IMR-90 (cell line): ENCODE results near the gene YPEL1. TPM values are rescaled to one million over a fixed set of nuclear protein-coding genes. Genes with fewer than 3 reads are reported as not detected.

Source experiments
- ATAC-seq: fragments of 200-7000 bp; cut with Tn5 transposase; 2 replicates; pipeline ENCODE4 v1.9.1; 2020; ENCODE audit warnings: low read depth, mild to moderate bottlenecking, moderate library complexity
- BruUV-seq: library from RNA; stranded (reverse); fragments of 400-500 nt; replicated peaks from 2 replicates; lab custom pipeline; 2021; lab: Mats Ljungman, UMichigan
- CTCF ChIA-PET: fragments of 300-600 bp; formaldehyde crosslinking; extraction: SDS; loops from one replicate; lab custom pipeline; 2021; ENCODE audit warnings: antibody characterized with exemption; lab: Yijun Ruan, JAX
- POLR2A ChIA-PET: fragments of 300-600 bp; sonication (Branson Sonifier 250); formaldehyde crosslinking; loops from one replicate; lab custom pipeline; 2022; ENCODE audit warnings: antibody characterized with exemption; ENCODE audit not compliant: unreplicated experiment; lab: Charles Lee
- DNase-seq: peaks from one replicate; pipeline ENCODE4 v3.0.0; 2013
- H2AFZ ChIP-seq: replicated peaks from 2 replicates; pipeline ENCODE3; 2013; ENCODE audit warnings: low read length, mild to moderate bottlenecking; ENCODE audit not compliant: poor library complexity
- H2AK5ac ChIP-seq: 2 replicates; pipeline ENCODE4 v1.6.1; 2013; ENCODE audit warnings: low read depth, low read length, inconsistent platforms
- H2AK9ac ChIP-seq: replicated peaks from 2 replicates; pipeline ENCODE3; 2013; ENCODE audit warnings: mild to moderate bottlenecking, low read depth, low read length, moderate library complexity; ENCODE audit not compliant: poor library complexity
- H2BK120ac ChIP-seq: 2 replicates; pipeline ENCODE4 v1.6.1; 2013; ENCODE audit warnings: low read depth, low read length, inconsistent platforms
- H2BK15ac ChIP-seq: 3 replicates; pipeline ENCODE4 v1.6.1; 2013; ENCODE audit warnings: low read depth, low read length, inconsistent platforms
- H2BK20ac ChIP-seq: 2 replicates; pipeline ENCODE4 v1.6.1; 2013; ENCODE audit warnings: low read depth, mild to moderate bottlenecking, inconsistent platforms, low read length, moderate library complexity
- H2BK5ac ChIP-seq: 2 replicates; pipeline ENCODE4 v1.6.1; 2013; ENCODE audit warnings: mild to moderate bottlenecking, low read depth, low read length, inconsistent platforms; ENCODE audit not compliant: poor library complexity, severe bottlenecking
- H3K14ac ChIP-seq: replicated peaks from 2 replicates; pipeline ENCODE4 v1.6.1; 2013; ENCODE audit warnings: low read depth, low read length, inconsistent platforms
- H3K18ac ChIP-seq: 2 replicates; pipeline ENCODE4 v1.6.1; 2013; ENCODE audit warnings: low read depth, low read length, control low read depth
- H3K23ac ChIP-seq: 2 replicates; pipeline ENCODE4 v1.6.1; 2013; ENCODE audit warnings: low read depth, low read length, inconsistent platforms
- H3K27ac ChIP-seq: 2 replicates; pipeline ENCODE4 v1.5.1; 2013; ENCODE audit warnings: mild to moderate bottlenecking, control low read depth, low read length; ENCODE audit not compliant: insufficient read depth
- H3K27me3 ChIP-seq: 2 replicates; pipeline ENCODE4 v1.6.1; 2013; ENCODE audit warnings: low read length; ENCODE audit not compliant: control insufficient read depth, insufficient read depth
- H3K36me3 ChIP-seq: 2 replicates; pipeline ENCODE4 v1.6.1; 2013; ENCODE audit warnings: low read length, mixed read lengths; ENCODE audit not compliant: control insufficient read depth, insufficient read depth
- H3K4ac ChIP-seq: 2 replicates; pipeline ENCODE4 v1.6.1; 2013; ENCODE audit warnings: low read depth, low read length, inconsistent platforms
- H3K4me1 ChIP-seq: 2 replicates; pipeline ENCODE4 v1.6.1; 2013; ENCODE audit warnings: low read length, mixed read lengths; ENCODE audit not compliant: control insufficient read depth, insufficient read depth
- H3K4me2 ChIP-seq: 2 replicates; pipeline ENCODE4 v1.6.1; 2013; ENCODE audit warnings: low read depth, mild to moderate bottlenecking, control low read depth, low read length, moderate library complexity
- H3K4me3 ChIP-seq: 2 replicates; pipeline ENCODE4 v1.5.1; 2013; ENCODE audit warnings: low read depth, mild to moderate bottlenecking, control low read depth, low read length, moderate library complexity; ENCODE audit not compliant: insufficient read depth
- H3K56ac ChIP-seq: 2 replicates; pipeline ENCODE4 v1.6.1; 2013; ENCODE audit warnings: low read length, inconsistent platforms; ENCODE audit not compliant: insufficient read depth; ENCODE audit errors: extremely low read depth
- H3K79me1 ChIP-seq, 2 experiments: 2 replicates each; pipeline ENCODE4 v1.6.1; 2013; ENCODE audit warnings: low read length in 2 of 2, inconsistent platforms in 1 of 2, low read depth in 1 of 2
- H3K9ac ChIP-seq: 2 replicates; pipeline ENCODE4 v1.6.1; 2013; ENCODE audit warnings: low read depth, low read length, control low read depth
- H3K9me1 ChIP-seq: 2 replicates; pipeline ENCODE4 v1.6.1; 2013; ENCODE audit warnings: low read length, inconsistent platforms; ENCODE audit not compliant: insufficient read depth
- H3K9me3 ChIP-seq: 2 replicates; pipeline ENCODE4 v1.6.1; 2013; ENCODE audit warnings: low read length; ENCODE audit not compliant: control insufficient read depth, insufficient read depth
- H4K20me1 ChIP-seq: 2 replicates; pipeline ENCODE4 v1.6.1; 2013; ENCODE audit warnings: low read length, inconsistent platforms; ENCODE audit not compliant: insufficient read depth
- H4K5ac ChIP-seq: 2 replicates; pipeline ENCODE4 v1.6.1; 2013; ENCODE audit warnings: mild to moderate bottlenecking, low read depth, low read length, control low read depth
- H4K8ac ChIP-seq, 2 experiments: 2 replicates each; pipeline ENCODE4 v1.6.1; 2013; ENCODE audit warnings: low read depth in 2 of 2, low read length in 2 of 2, control low read depth in 1 of 2, inconsistent platforms in 1 of 2
- H4K91ac ChIP-seq: 2 replicates; pipeline ENCODE4 v1.6.1; 2013; ENCODE audit warnings: low read depth, low read length, inconsistent platforms; ENCODE audit not compliant: insufficient read depth
- BHLHE40 ChIP-seq: fragments of 150-350 bp; IDR thresholded peaks from 2 replicates; pipeline ENCODE4 v1.6.1; 2016; ENCODE audit warnings: mild to moderate bottlenecking, low read depth, low read length
- CEBPB ChIP-seq: IDR thresholded peaks from 2 replicates; pipeline ENCODE4 v1.6.1; 2012; ENCODE audit warnings: low read depth, low read length, improper control_type of control experiment
- CHD1 ChIP-seq: IDR thresholded peaks from 2 replicates; pipeline ENCODE4 v1.6.1; 2012; ENCODE audit warnings: low read depth, low read length, improper control_type of control experiment
- FOS ChIP-seq: fragments of 150-350 bp; IDR thresholded peaks from 2 replicates; pipeline ENCODE4 v1.6.1; 2016; ENCODE audit warnings: low read depth, low read length
- MAFK ChIP-seq: IDR thresholded peaks from 2 replicates; pipeline ENCODE4 v1.6.1; 2012; ENCODE audit warnings: low read depth, low read length, improper control_type of control experiment
- MAZ ChIP-seq: IDR thresholded peaks from 2 replicates; pipeline ENCODE4 v1.6.1; 2012; ENCODE audit warnings: low read depth, mild to moderate bottlenecking, low read length, improper control_type of control experiment, moderate library complexity, borderline replicate concordance
- MXI1 ChIP-seq: IDR thresholded peaks from 2 replicates; pipeline ENCODE4 v1.6.1; 2012; ENCODE audit warnings: low read depth, mild to moderate bottlenecking, low read length, moderate library complexity, borderline replicate concordance
- NFE2L2 ChIP-seq: fragments of 150-350 bp; IDR thresholded peaks from 2 replicates; pipeline ENCODE4 v1.6.1; 2016; ENCODE audit warnings: low read depth, mild to moderate bottlenecking, low read length
- POLR2A ChIP-seq: IDR thresholded peaks from 2 replicates; pipeline ENCODE4 v1.6.1; 2012; ENCODE audit warnings: mild to moderate bottlenecking, low read depth, low read length
- RAD21 ChIP-seq: IDR thresholded peaks from 2 replicates; pipeline ENCODE4 v1.6.1; 2012; ENCODE audit warnings: low read length, improper control_type of control experiment
- RCOR1 ChIP-seq: IDR thresholded peaks from 2 replicates; pipeline ENCODE4 v1.6.1; 2012; ENCODE audit warnings: mild to moderate bottlenecking, low read length, improper control_type of control experiment; ENCODE audit not compliant: insufficient replicate concordance
- RFX5 ChIP-seq: IDR thresholded peaks from 2 replicates; pipeline ENCODE4 v1.8.0; 2012; ENCODE audit warnings: low read depth, mild to moderate bottlenecking, low read length, moderate library complexity
- SMC3 ChIP-seq: fragments of 150-350 bp; IDR thresholded peaks from 2 replicates; pipeline ENCODE4 v1.6.1; 2016; ENCODE audit warnings: low read depth, mild to moderate bottlenecking, antibody characterized with exemption, low read length, moderate library complexity
- WGBS, 2 experiments: methylation state at CpG; one replicate each; pipeline versions ENCODE4 v1.1.5 to v1.1.7; 2013; ENCODE audit warnings: missing lambda C conversion rate in 2 of 2; ENCODE audit not compliant: insufficient read length in 1 of 2; ENCODE audit errors: extremely low coverage in 2 of 2; 5-methylcytosine and 5-hydroxymethylcytosine counted together
- dilution Hi-C: fragments of 300-500 bp; cut with HindIII; formaldehyde crosslinking; loops from one replicate; pipeline ENCODE4 v1.14.3; 2018; ENCODE audit warnings: low sequenced_read_pairs; ENCODE audit not compliant: unreplicated experiment
- in situ Hi-C: fragments of 300-500 bp; cut with MboI; formaldehyde crosslinking; loops from 3 replicates; pipeline ENCODE4 v1.14.3; 2019; ENCODE audit warnings: low sequenced_read_pairs, inconsistent platforms, mixed read lengths
- intact Hi-C: fragments of 100-400 bp; cut with micrococcal nuclease; formaldehyde crosslinking; loops from 2 replicates; pipeline ENCODE4 v1.10.0; 2022
- polyA plus RNA-seq, 3 experiments: library from polyadenylated mRNA; depleted of rRNA; stranded (reverse); fragments of >200 nt; gene quantifications; 2 replicates each; pipeline ENCODE4 v1.2.3, GENCODE V29; 2012; ENCODE audit warnings: low replicate concordance in 1 of 3
- total RNA-seq: library from RNA; depleted of rRNA; stranded (reverse); fragments of >200 nt; gene quantifications from 2 replicates; pipeline ENCODE4 v1.2.3, GENCODE V29; 2012
- TF ChIP-seq, protein P1 (sequence below): fragments of 150-350 bp; IDR thresholded peaks from 2 replicates; pipeline ENCODE4 v1.6.1; 2017; ENCODE audit warnings: mild to moderate bottlenecking, antibody characterized with exemption, low read length, low read depth
- TF ChIP-seq, protein P2 (sequence below): conservative IDR thresholded peaks from 2 replicates; pipeline ENCODE4 v1.5.1; 2012; ENCODE audit warnings: mild to moderate bottlenecking, low read depth, low read length, improper control_type of control experiment
- TF ChIP-seq, protein P3 (sequence below): fragments of 150-350 bp; IDR thresholded peaks from 2 replicates; pipeline ENCODE4 v1.6.1; 2016; ENCODE audit warnings: low read depth, mild to moderate bottlenecking, low read length, moderate library complexity, borderline replicate concordance

YPEL1 gene
- total and polyA plus RNA-seq, 2 of the 4 experiments (the other 2 are of a cell fraction): 0.72 to 1.3 TPM

DNA sequence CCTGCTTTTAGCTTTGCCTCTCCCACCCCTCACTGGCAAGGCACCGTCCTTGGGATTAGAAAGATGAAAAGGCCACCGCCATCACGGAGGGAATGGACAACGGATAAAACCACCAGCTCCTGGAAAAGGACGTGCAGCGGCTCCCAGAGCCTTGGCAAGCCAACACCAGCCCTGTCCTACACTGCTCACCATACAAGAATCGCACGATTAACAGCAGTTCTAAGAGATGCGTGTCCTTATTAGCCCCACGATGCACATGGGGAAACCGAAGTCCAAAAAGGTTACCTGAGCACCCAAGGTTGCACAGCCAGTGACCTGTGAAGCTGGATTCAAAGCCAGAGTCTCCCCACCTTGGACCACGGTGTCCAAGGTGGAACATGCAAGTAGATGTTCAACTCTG is 7.3 kb downstream of the YPEL1 start:
- Histone ChIP-seq H2BK15ac (no peak overlapping the region), H4K20me1 (no peaks in the 10 kb centered on the region), H3K27ac (no peak overlapping the region), H4K5ac (no peak overlapping the region), H3K9me3 (no peaks in the 10 kb centered on the region), H3K4me3 (no peak overlapping the region), H3K27me3 (no peaks in the 10 kb centered on the region), H2BK120ac (no peak overlapping the region), H3K4me2 (no peak overlapping the region), H3K36me3 (no peaks in the 10 kb centered on the region), H2AK5ac (no peak overlapping the region), H2AFZ (no peak overlapping the region), H4K8ac (no peak overlapping the region), H3K9me1 (no peaks in the 10 kb centered on the region; the same call in 1 of the 2 replicates), H3K14ac (no peak overlapping the region), H3K56ac (no peak overlapping the region), H2BK5ac (no peak overlapping the region), H3K4me1 (no peaks in the 10 kb centered on the region), H2AK9ac (no peak overlapping the region), H4K91ac (no peak overlapping the region), H3K23ac (no peak overlapping the region), H3K18ac (no peak overlapping the region), H3K79me1 (no peaks in the 10 kb centered on the region; a peak in 2 of 4 replicates), H3K4ac (no peak overlapping the region), H2BK20ac (no peak overlapping the region), H3K9ac (no peak overlapping the region)
- BruUV-seq: no TSS peak
- TF ChIP-seq NFE2L2: no peak
- no peak for TF ChIP-seq BHLHE40
- TF ChIP-seq RCOR1: no peak
- TF ChIP-seq CHD1: no peak
- no peak for TF ChIP-seq MXI1
- no peak for TF ChIP-seq MAZ
- TF ChIP-seq CEBPB: no peak
- TF ChIP-seq, protein P1, sequence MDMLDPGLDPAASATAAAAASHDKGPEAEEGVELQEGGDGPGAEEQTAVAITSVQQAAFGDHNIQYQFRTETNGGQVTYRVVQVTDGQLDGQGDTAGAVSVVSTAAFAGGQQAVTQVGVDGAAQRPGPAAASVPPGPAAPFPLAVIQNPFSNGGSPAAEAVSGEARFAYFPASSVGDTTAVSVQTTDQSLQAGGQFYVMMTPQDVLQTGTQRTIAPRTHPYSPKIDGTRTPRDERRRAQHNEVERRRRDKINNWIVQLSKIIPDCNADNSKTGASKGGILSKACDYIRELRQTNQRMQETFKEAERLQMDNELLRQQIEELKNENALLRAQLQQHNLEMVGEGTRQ: no peak
- TF ChIP-seq MAFK: no peak
- TF ChIP-seq RAD21: no peak
- no peak for TF ChIP-seq SMC3
- TF ChIP-seq, protein P2, sequence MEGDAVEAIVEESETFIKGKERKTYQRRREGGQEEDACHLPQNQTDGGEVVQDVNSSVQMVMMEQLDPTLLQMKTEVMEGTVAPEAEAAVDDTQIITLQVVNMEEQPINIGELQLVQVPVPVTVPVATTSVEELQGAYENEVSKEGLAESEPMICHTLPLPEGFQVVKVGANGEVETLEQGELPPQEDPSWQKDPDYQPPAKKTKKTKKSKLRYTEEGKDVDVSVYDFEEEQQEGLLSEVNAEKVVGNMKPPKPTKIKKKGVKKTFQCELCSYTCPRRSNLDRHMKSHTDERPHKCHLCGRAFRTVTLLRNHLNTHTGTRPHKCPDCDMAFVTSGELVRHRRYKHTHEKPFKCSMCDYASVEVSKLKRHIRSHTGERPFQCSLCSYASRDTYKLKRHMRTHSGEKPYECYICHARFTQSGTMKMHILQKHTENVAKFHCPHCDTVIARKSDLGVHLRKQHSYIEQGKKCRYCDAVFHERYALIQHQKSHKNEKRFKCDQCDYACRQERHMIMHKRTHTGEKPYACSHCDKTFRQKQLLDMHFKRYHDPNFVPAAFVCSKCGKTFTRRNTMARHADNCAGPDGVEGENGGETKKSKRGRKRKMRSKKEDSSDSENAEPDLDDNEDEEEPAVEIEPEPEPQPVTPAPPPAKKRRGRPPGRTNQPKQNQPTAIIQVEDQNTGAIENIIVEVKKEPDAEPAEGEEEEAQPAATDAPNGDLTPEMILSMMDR: no peak
- no peak for TF ChIP-seq FOS
- TF ChIP-seq, protein P3, sequence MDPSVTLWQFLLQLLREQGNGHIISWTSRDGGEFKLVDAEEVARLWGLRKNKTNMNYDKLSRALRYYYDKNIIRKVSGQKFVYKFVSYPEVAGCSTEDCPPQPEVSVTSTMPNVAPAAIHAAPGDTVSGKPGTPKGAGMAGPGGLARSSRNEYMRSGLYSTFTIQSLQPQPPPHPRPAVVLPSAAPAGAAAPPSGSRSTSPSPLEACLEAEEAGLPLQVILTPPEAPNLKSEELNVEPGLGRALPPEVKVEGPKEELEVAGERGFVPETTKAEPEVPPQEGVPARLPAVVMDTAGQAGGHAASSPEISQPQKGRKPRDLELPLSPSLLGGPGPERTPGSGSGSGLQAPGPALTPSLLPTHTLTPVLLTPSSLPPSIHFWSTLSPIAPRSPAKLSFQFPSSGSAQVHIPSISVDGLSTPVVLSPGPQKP: no peak
- no peak for TF ChIP-seq RFX5
- no peak for TF ChIP-seq POLR2A
- CTCF ChIA-PET: no interaction called here
- ATAC-seq (no peak), DNase-seq (no peak)
- dilution Hi-C loops: no loop called here
- POLR2A ChIA-PET: no interaction called here
- in situ Hi-C loops: no loop called here
- intact Hi-C loops: no loop called here
- WGBS, 2 experiments: 94% methylated on average over 8 of the region's 12 CpGs; no CpG with 5 or more reads in 1 of the 2 experiments
